ENCODE measurements around the gene RFPL1.

Gene RFPL1

GRCh38 chr22:29475550-29475949 is 37.2 kb downstream of the RFPL1 start:
- WGBS (ENCODE audit: extremely low coverage, insufficient coverage, low lambda C conversion rate) = no CpG with 5 or more reads among the region's 8 CpGs
- Histone ChIP-seq H3K4me2 (ENCODE audit: low read length) (no peak overlapping the region), H3K18ac (ENCODE audit: low read length) (no peak overlapping the region)

GRCh38 chr22:29476116-29476515 is 37.7 kb downstream of the RFPL1 start:
- H3K4me2 ChIP-seq (ENCODE audit: low read length) = no peak overlapping the region
- no peak overlapping the region for H4K8ac ChIP-seq (ENCODE audit: low read depth, low read length)
- no peak for DNase-seq
- H4K5ac ChIP-seq (ENCODE audit: low read length) = no peak overlapping the region
- H2BK5ac ChIP-seq (ENCODE audit: low read length) = no peak overlapping the region
- WGBS (ENCODE audit: extremely low coverage, insufficient coverage, low lambda C conversion rate) = no CpG with 5 or more reads among the region's 6 CpGs
- no peaks in the 10 kb centered on the region for H3K36me3 ChIP-seq (ENCODE audit: control insufficient read depth, insufficient read depth, low read length)
- H3K9ac ChIP-seq (ENCODE audit: low read length) = no peak overlapping the region
- H3K18ac ChIP-seq (ENCODE audit: low read length) = no peak overlapping the region
- no peak overlapping the region for H2BK120ac ChIP-seq (ENCODE audit: low read depth, low read length)
- no peak overlapping the region for H3K23ac ChIP-seq (ENCODE audit: low read length)
- no peak overlapping the region for H3K27ac ChIP-seq (ENCODE audit: low read depth, low read length)
- H3K27me3 ChIP-seq (ENCODE audit: insufficient read depth, low read length, poor library complexity) = peaks cover 18% of the 10 kb centered on the region
- no peak overlapping the region for H3K4me3 ChIP-seq (ENCODE audit: low read length)
- H2BK15ac ChIP-seq (replicated peaks; ENCODE audit: low read depth) = no peak overlapping the region
- no peaks in the 10 kb centered on the region for H3K79me2 ChIP-seq (ENCODE audit: control insufficient read depth, insufficient read depth, low read length)
- H3K4ac ChIP-seq (ENCODE audit: low read depth, low read length) = no peak overlapping the region
- no peaks in the 10 kb centered on the region for H3K79me1 ChIP-seq (ENCODE audit: low read length)
- no peak overlapping the region for H2AK5ac ChIP-seq (ENCODE audit: low read length)
- H3K4me1 ChIP-seq (ENCODE audit: control insufficient read depth, low read depth, low read length) = no peaks in the 10 kb centered on the region
- no peak overlapping the region for H3K56ac ChIP-seq (ENCODE audit: low read length)

More at GRCh38 chr22:29475550-29475949, 37.2 kb downstream of the RFPL1 start:
- H3K9ac ChIP-seq (ENCODE audit: low read length) = no peak overlapping the region
- no peak for DNase-seq
- H4K8ac ChIP-seq (ENCODE audit: low read depth, low read length) = no peak overlapping the region
- no peak overlapping the region for H2AK5ac ChIP-seq (ENCODE audit: low read length)
- no peak overlapping the region for H3K23ac ChIP-seq (ENCODE audit: low read length)
- no peaks in the 10 kb centered on the region for H3K79me2 ChIP-seq (ENCODE audit: control insufficient read depth, insufficient read depth, low read length)
- H3K27me3 ChIP-seq (ENCODE audit: insufficient read depth, low read length, poor library complexity) = peaks cover 18% of the 10 kb centered on the region
- H4K5ac ChIP-seq (ENCODE audit: low read length) = no peak overlapping the region
- no peak overlapping the region for H2BK120ac ChIP-seq (ENCODE audit: low read depth, low read length)
- H3K27ac ChIP-seq (ENCODE audit: low read depth, low read length) = no peak overlapping the region
- H3K79me1 ChIP-seq (ENCODE audit: low read length) = no peaks in the 10 kb centered on the region
- H3K56ac ChIP-seq (ENCODE audit: low read length) = no peak overlapping the region
- no peak overlapping the region for H2BK5ac ChIP-seq (ENCODE audit: low read length)
- H2BK15ac ChIP-seq (replicated peaks; ENCODE audit: low read depth) = no peak overlapping the region
- no peak overlapping the region for H3K4ac ChIP-seq (ENCODE audit: low read depth, low read length)
- H3K4me3 ChIP-seq (ENCODE audit: low read length) = no peak overlapping the region
- no peaks in the 10 kb centered on the region for H3K36me3 ChIP-seq (ENCODE audit: control insufficient read depth, insufficient read depth, low read length)
- no peaks in the 10 kb centered on the region for H3K4me1 ChIP-seq (ENCODE audit: control insufficient read depth, low read depth, low read length)

GRCh38 chr22:29477723-29478318 is 39.4 kb downstream of the RFPL1 start:
- no peak overlapping the region for H3K9ac ChIP-seq (ENCODE audit: low read length)
- WGBS (ENCODE audit: extremely low coverage, insufficient coverage, low lambda C conversion rate) = no CpG with 5 or more reads among the region's 4 CpGs
- H3K79me2 ChIP-seq (ENCODE audit: control insufficient read depth, insufficient read depth, low read length) = no peaks in the 10 kb centered on the region
- H3K4me1 ChIP-seq (ENCODE audit: control insufficient read depth, low read depth, low read length) = no peaks in the 10 kb centered on the region
- no peaks in the 10 kb centered on the region for H3K79me1 ChIP-seq (ENCODE audit: low read length)
- peak; percentile 31 for DNase-seq
- no peak overlapping the region for H3K4ac ChIP-seq (ENCODE audit: low read depth, low read length)
- no peak overlapping the region for H2BK15ac ChIP-seq (replicated peaks; ENCODE audit: low read depth)
- no peak overlapping the region for H3K27ac ChIP-seq (ENCODE audit: low read depth, low read length)
- no peak overlapping the region for H3K56ac ChIP-seq (ENCODE audit: low read length)
- no peak overlapping the region for H3K4me3 ChIP-seq (ENCODE audit: low read length)
- H3K23ac ChIP-seq (ENCODE audit: low read length) = no peak overlapping the region
- H2AK5ac ChIP-seq (ENCODE audit: low read length) = no peak overlapping the region
- H3K4me2 ChIP-seq (ENCODE audit: low read length) = no peak overlapping the region
- H3K18ac ChIP-seq (ENCODE audit: low read length) = no peak overlapping the region
- no peak overlapping the region for H2BK120ac ChIP-seq (ENCODE audit: low read depth, low read length)
- H4K5ac ChIP-seq (ENCODE audit: low read length) = no peak overlapping the region
- H4K8ac ChIP-seq (ENCODE audit: low read depth, low read length) = no peak overlapping the region
- no peak overlapping the region for H2BK5ac ChIP-seq (ENCODE audit: low read length)
- H3K36me3 ChIP-seq (ENCODE audit: control insufficient read depth, insufficient read depth, low read length) = no peaks in the 10 kb centered on the region
- peaks cover 18% of the 10 kb centered on the region for H3K27me3 ChIP-seq (ENCODE audit: insufficient read depth, low read length, poor library complexity)

- H3K27me3 ChIP-seq (ENCODE audit: insufficient read depth, low read length, poor library complexity) = peaks cover 18% of the 10 kb centered on the region
- no peak overlapping the region for H3K27ac ChIP-seq (ENCODE audit: low read depth, low read length)
- H3K9ac ChIP-seq (ENCODE audit: low read length) = no peak overlapping the region
- no peak overlapping the region for H3K4ac ChIP-seq (ENCODE audit: low read depth, low read length)
- no peak overlapping the region for H2BK120ac ChIP-seq (ENCODE audit: low read depth, low read length)
- H2BK15ac ChIP-seq (replicated peaks; ENCODE audit: low read depth) = no peak overlapping the region
- H3K23ac ChIP-seq (ENCODE audit: low read length) = no peak overlapping the region
- H3K56ac ChIP-seq (ENCODE audit: low read length) = no peak overlapping the region
- H3K18ac ChIP-seq (ENCODE audit: low read length) = no peak overlapping the region
- H4K8ac ChIP-seq (ENCODE audit: low read depth, low read length) = no peak overlapping the region
- no peaks in the 10 kb centered on the region for H3K36me3 ChIP-seq (ENCODE audit: control insufficient read depth, insufficient read depth, low read length)
- no peaks in the 10 kb centered on the region for H3K4me1 ChIP-seq (ENCODE audit: control insufficient read depth, low read depth, low read length)
- peak; percentile 56 for DNase-seq
- H4K5ac ChIP-seq (ENCODE audit: low read length) = no peak overlapping the region
- H3K4me2 ChIP-seq (ENCODE audit: low read length) = no peak overlapping the region
- H3K79me2 ChIP-seq (ENCODE audit: control insufficient read depth, insufficient read depth, low read length) = no peaks in the 10 kb centered on the region
- no CpG with 5 or more reads among the region's 21 CpGs for WGBS (ENCODE audit: extremely low coverage, insufficient coverage, low lambda C conversion rate)
- no peaks in the 10 kb centered on the region for H3K79me1 ChIP-seq (ENCODE audit: low read length)
- no peak overlapping the region for H2BK5ac ChIP-seq (ENCODE audit: low read length)
- no peak overlapping the region for H2AK5ac ChIP-seq (ENCODE audit: low read length)
- H3K4me3 ChIP-seq (ENCODE audit: low read length) = no peak overlapping the region
Observed at GRCh38 chr22:29478326-29479276, 40.2 kb downstream of the RFPL1 start.

- Histone ChIP-seq H3K79me2 (ENCODE audit: control insufficient read depth, insufficient read depth, low read length) (no peaks in the 10 kb centered on the region), H3K4me2 (ENCODE audit: low read length) (peak within 1 kb of the TSS; percentile 26), H3K36me3 (ENCODE audit: control insufficient read depth, insufficient read depth, low read length) (no peaks in the 10 kb centered on the region), H3K4me1 (ENCODE audit: control insufficient read depth, low read depth, low read length) (no peaks in the 10 kb centered on the region), H3K4ac (ENCODE audit: low read depth, low read length) (no peak within 1 kb of the TSS), H3K79me1 (ENCODE audit: low read length) (no peaks in the 10 kb centered on the region), H2BK120ac (ENCODE audit: low read depth, low read length) (no peak within 1 kb of the TSS), H3K27ac (ENCODE audit: low read depth, low read length) (no peak within 1 kb of the TSS), H3K23ac (ENCODE audit: low read length) (no peak within 1 kb of the TSS), H2AK5ac (ENCODE audit: low read length) (no peak within 1 kb of the TSS), H3K56ac (ENCODE audit: low read length) (peak within 1 kb of the TSS; percentile 50), H2BK5ac (ENCODE audit: low read length) (no peak within 1 kb of the TSS), H2BK15ac (replicated peaks; ENCODE audit: low read depth) (no peak within 1 kb of the TSS), H4K8ac (ENCODE audit: low read depth, low read length) (no peak within 1 kb of the TSS), H3K27me3 (ENCODE audit: insufficient read depth, low read length, poor library complexity) (peaks cover 18% of the 10 kb centered on the region), H4K5ac (ENCODE audit: low read length) (no peak within 1 kb of the TSS), H3K4me3 (ENCODE audit: low read length) (no peak within 1 kb of the TSS), H3K9ac (ENCODE audit: low read length) (peak within 1 kb of the TSS; percentile 26), H3K18ac (ENCODE audit: low read length) (no peak within 1 kb of the TSS)
- WGBS (ENCODE audit: extremely low coverage, insufficient coverage, low lambda C conversion rate) = no CpG with 5 or more reads among the region's 48 CpGs
- DNase-seq = no peak
Observed at GRCh38 chr22:29479417-29480261, 41.3 kb downstream of the RFPL1 start, which contains the start of gene NEFH. Gene NEFH, plus strand, starts transcription at chr22:29480218. Its CDS starts 45 bp downstream, at chr22:29480263.
